Gastrocnemius medialis (tissue), 4 donors: ENCODE measurements around the gene CLDN22.

Source experiments
- POLR2A ChIP-seq, 2 donors: fragments of 450-650 bp; IDR thresholded peaks; one replicate each; pipeline ENCODE4 v1.6.1; 2017; ENCODE audit warnings: antibody characterized with exemption in 2 of 2, mild to moderate bottlenecking in 2 of 2, moderate library complexity in 2 of 2
- TF ChIP-seq, protein P1 (sequence below), 5 experiments: fragments of 450-650 bp in 3 of 5; fragments of 200-600 bp in 2 of 5; sonication (generic) in 2 of 5; IDR thresholded peaks in 4 of 5; conservative IDR thresholded peaks in 1 of 5; 1 replicate in 4 of 5; 2 replicates in 1 of 5; pipeline ENCODE4 v1.5.1; 2016 to 2019; ENCODE audit warnings: antibody characterized with exemption in 5 of 5, mild to moderate bottlenecking in 3 of 5, moderate library complexity in 3 of 5

- TF ChIP-seq, protein P1, sequence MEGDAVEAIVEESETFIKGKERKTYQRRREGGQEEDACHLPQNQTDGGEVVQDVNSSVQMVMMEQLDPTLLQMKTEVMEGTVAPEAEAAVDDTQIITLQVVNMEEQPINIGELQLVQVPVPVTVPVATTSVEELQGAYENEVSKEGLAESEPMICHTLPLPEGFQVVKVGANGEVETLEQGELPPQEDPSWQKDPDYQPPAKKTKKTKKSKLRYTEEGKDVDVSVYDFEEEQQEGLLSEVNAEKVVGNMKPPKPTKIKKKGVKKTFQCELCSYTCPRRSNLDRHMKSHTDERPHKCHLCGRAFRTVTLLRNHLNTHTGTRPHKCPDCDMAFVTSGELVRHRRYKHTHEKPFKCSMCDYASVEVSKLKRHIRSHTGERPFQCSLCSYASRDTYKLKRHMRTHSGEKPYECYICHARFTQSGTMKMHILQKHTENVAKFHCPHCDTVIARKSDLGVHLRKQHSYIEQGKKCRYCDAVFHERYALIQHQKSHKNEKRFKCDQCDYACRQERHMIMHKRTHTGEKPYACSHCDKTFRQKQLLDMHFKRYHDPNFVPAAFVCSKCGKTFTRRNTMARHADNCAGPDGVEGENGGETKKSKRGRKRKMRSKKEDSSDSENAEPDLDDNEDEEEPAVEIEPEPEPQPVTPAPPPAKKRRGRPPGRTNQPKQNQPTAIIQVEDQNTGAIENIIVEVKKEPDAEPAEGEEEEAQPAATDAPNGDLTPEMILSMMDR (IDR thresholded peaks at IDR 0.05 in 4 of 5, conservative IDR thresholded peaks at IDR 0.05 in 1 of 5), result no peak
- TF ChIP-seq POLR2A (IDR thresholded peaks at IDR 0.05), result no peak
Measured at GRCh38 chr4:183335369-183335940, 15.4 kb upstream of the CLDN22 start.
